Ovary (tissue), 3 donors: Measurements from ENCODE around the gene ERMAP.

Source experiments
- EP300 ChIP-seq: sonication (generic); formaldehyde crosslinking; IDR thresholded peaks from one replicate; pipeline ENCODE4 v1.6.1; 2017; ENCODE audit warnings: antibody characterized with exemption
- POLR2A ChIP-seq: fragments of 450-650 bp; IDR thresholded peaks from one replicate; pipeline ENCODE4 v1.6.1; 2017; ENCODE audit warnings: antibody characterized with exemption, mild to moderate bottlenecking, moderate library complexity
- TF ChIP-seq, protein P1 (sequence below), 3 donors: fragments of 450-650 bp in 2 of 3; fragments of 200-600 bp in 1 of 3; IDR thresholded peaks; one replicate each; pipeline versions ENCODE4 v1.5.1 to v1.8.0; 2016 to 2022; ENCODE audit warnings: antibody characterized with exemption in 3 of 3, mild to moderate bottlenecking in 1 of 3
- donor health status: DM: no; HTN: no; CAD: no.

DNA sequence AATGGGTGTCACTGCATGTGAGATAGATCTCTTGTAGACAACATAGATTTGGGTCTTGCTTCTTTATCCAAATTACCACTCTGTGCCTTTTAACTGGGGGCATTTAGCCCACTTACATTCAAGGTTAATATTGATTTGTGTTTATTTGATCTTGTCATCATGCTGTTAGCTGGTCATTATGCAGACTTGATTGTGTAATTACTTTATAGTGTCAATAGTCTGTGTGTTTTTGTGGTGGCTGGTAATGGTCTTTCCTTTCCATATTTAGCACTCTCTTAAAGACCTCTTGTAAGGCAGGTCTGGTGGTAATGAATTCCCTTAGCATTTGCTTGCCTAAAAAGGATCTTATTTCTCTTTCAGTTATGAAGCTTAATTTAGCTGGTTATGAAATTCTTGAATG is 59.1 kb downstream of the ERMAP start:
- TF ChIP-seq, protein P1, sequence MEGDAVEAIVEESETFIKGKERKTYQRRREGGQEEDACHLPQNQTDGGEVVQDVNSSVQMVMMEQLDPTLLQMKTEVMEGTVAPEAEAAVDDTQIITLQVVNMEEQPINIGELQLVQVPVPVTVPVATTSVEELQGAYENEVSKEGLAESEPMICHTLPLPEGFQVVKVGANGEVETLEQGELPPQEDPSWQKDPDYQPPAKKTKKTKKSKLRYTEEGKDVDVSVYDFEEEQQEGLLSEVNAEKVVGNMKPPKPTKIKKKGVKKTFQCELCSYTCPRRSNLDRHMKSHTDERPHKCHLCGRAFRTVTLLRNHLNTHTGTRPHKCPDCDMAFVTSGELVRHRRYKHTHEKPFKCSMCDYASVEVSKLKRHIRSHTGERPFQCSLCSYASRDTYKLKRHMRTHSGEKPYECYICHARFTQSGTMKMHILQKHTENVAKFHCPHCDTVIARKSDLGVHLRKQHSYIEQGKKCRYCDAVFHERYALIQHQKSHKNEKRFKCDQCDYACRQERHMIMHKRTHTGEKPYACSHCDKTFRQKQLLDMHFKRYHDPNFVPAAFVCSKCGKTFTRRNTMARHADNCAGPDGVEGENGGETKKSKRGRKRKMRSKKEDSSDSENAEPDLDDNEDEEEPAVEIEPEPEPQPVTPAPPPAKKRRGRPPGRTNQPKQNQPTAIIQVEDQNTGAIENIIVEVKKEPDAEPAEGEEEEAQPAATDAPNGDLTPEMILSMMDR (IDR thresholded peaks at IDR 0.05), result no peak
- TF ChIP-seq POLR2A (no peak), EP300 (no peak)
